Stimulated activated CD4-positive, alpha-beta T cell treated with anti-CD3 and anti-CD28 coated beads, Interleukin-1b, Interleukin-23, amount 100 ng/mL, for 1 hour (primary cell): ENCODE results near the gene EID3.
A peak's percentile ranks its signal among the peaks of the same experiment; 100 is the strongest.
"Not testable (repeated sequence)": the region's sequence is repeated elsewhere in the genome, so short reads cannot be mapped to it uniquely, and the experiment has no call there.

Experiments
- DNase-seq, 2 donors: peaks; one replicate each; pipeline ENCODE4 v3.0.0-alpha.2; 2020; ENCODE audit warnings: low read depth in 2 of 2

EID3 gene

GRCh38 chr12:104303538-104304151 is at the start of gene EID3:
TSS of gene EID3 (plus strand) at chr12:104303739. CDS start at chr12:104303935, 196 bp downstream.
- peak; percentile 75 to 81 for DNase-seq

GRCh38 chr12:104257913-104258472 is 45.5 kb upstream of the EID3 start:
- no peak for DNase-seq

GRCh38 chr12:104258476-104259067 is 45.0 kb upstream of the EID3 start:
- DNase-seq: no peak

- DNase-seq: no peak
These were observed 40.5 kb upstream of the EID3 start for GRCh38 chr12:104263026-104263425.

GRCh38 chr12:104263580-104264358 is 39.8 kb upstream of the EID3 start:
- DNase-seq: no peak

- not testable (repeated sequence) for DNase-seq
These were observed 38.1 kb upstream of the EID3 start for GRCh38 chr12:104265436-104265835.

GRCh38 chr12:104272938-104273337 is 30.6 kb upstream of the EID3 start:
- no peak for DNase-seq

- no peak for DNase-seq
These were observed 30.0 kb upstream of the EID3 start for GRCh38 chr12:104273503-104273902.

- DNase-seq: no peak
These were observed 28.7 kb upstream of the EID3 start for GRCh38 chr12:104274811-104275210.

- no peak for DNase-seq
These were observed 27.9 kb upstream of the EID3 start for GRCh38 chr12:104275689-104276088.

- DNase-seq: no peak
These were observed 27.0 kb upstream of the EID3 start for GRCh38 chr12:104276273-104277131.

GRCh38 chr12:104279164-104279563 is 24.4 kb upstream of the EID3 start:
- no peak for DNase-seq

- no peak for DNase-seq
These were observed 23.4 kb upstream of the EID3 start for GRCh38 chr12:104280111-104280510.

- no peak for DNase-seq
These were observed 22.7 kb upstream of the EID3 start for GRCh38 chr12:104280717-104281458.

GRCh38 chr12:104281636-104282035 is 21.9 kb upstream of the EID3 start:
- DNase-seq: no peak

- DNase-seq: no peak
These were observed 21.4 kb upstream of the EID3 start for GRCh38 chr12:104282109-104282508.

GRCh38 chr12:104285740-104286515 is 17.6 kb upstream of the EID3 start:
- no peak for DNase-seq

- peak; percentile 55 to 68 for DNase-seq
These were observed 16.7 kb upstream of the EID3 start for GRCh38 chr12:104286516-104287482.
